H9 (cell line): ENCODE results near the gene BOD1L1. TPM values are rescaled to one million over a fixed set of nuclear protein-coding genes. Genes with fewer than 3 reads are reported as not detected.
A peak's percentile ranks its signal among the peaks of the same experiment; 100 is the strongest.

Source experiments
- DNase-seq: peaks from one replicate; pipeline ENCODE4 v3.0.0-alpha.2; 2017
- H2AFZ ChIP-seq: one replicate; pipeline ENCODE4 v1.6.1; 2013; ENCODE audit warnings: mild to moderate bottlenecking, low read length, control low read depth, moderate library complexity
- H2AK5ac ChIP-seq: 2 replicates; pipeline ENCODE4 v1.6.1; 2013; ENCODE audit warnings: low read length, control low read depth, mixed read lengths; ENCODE audit not compliant: insufficient read length
- H2BK120ac ChIP-seq: one replicate; pipeline ENCODE4 v1.6.1; 2013; ENCODE audit warnings: low read depth, mild to moderate bottlenecking, low read length, control low read depth, inconsistent platforms; ENCODE audit not compliant: poor library complexity, severe bottlenecking
- H2BK12ac ChIP-seq: 2 replicates; pipeline ENCODE4 v1.6.1; 2013; ENCODE audit warnings: low read length, control low read depth, mixed read lengths, low read depth; ENCODE audit not compliant: insufficient read length
- H2BK15ac ChIP-seq: 2 replicates; pipeline ENCODE4 v1.6.1; 2013; ENCODE audit warnings: low read depth, low read length, control low read depth
- H2BK20ac ChIP-seq: one replicate; pipeline ENCODE4 v1.6.1; 2013; ENCODE audit warnings: low read depth, mild to moderate bottlenecking, low read length, control low read depth, inconsistent platforms; ENCODE audit not compliant: poor library complexity, severe bottlenecking
- H2BK5ac ChIP-seq: 2 replicates; pipeline ENCODE4 v1.6.1; 2013; ENCODE audit warnings: low read length, control low read depth, mixed read lengths; ENCODE audit not compliant: insufficient read length
- H3K14ac ChIP-seq: 2 replicates; pipeline ENCODE4 v1.6.1; 2013; ENCODE audit warnings: low read length, control low read depth; ENCODE audit not compliant: insufficient read depth
- H3K18ac ChIP-seq: 2 replicates; pipeline ENCODE4 v1.6.1; 2013; ENCODE audit warnings: low read depth, mild to moderate bottlenecking, mixed read lengths, low read length, control low read depth; ENCODE audit not compliant: insufficient read length
- H3K23ac ChIP-seq: 2 replicates; pipeline ENCODE4 v1.6.1; 2013; ENCODE audit warnings: low read length, control low read depth, mixed read lengths, low read depth; ENCODE audit not compliant: insufficient read length
- H3K23me2 ChIP-seq: 2 replicates; pipeline ENCODE4 v1.6.1; 2013; ENCODE audit warnings: low read depth, mild to moderate bottlenecking, mixed read lengths, low read length, control low read depth; ENCODE audit not compliant: insufficient read length, poor library complexity, severe bottlenecking
- H3K27ac ChIP-seq: 2 replicates; pipeline ENCODE4 v1.5.1; 2013; ENCODE audit warnings: low read length, control low read depth, mixed read lengths, low read depth; ENCODE audit not compliant: insufficient read length
- H3K27me3 ChIP-seq: 2 replicates; pipeline ENCODE4 v1.6.1; 2013; ENCODE audit warnings: low read length, control low read depth, inconsistent platforms; ENCODE audit not compliant: insufficient read depth
- H3K4ac ChIP-seq: 2 replicates; pipeline ENCODE4 v1.6.1; 2013; ENCODE audit warnings: low read depth, mild to moderate bottlenecking, control low read depth, inconsistent platforms, low read length, moderate library complexity
- H3K4me1 ChIP-seq: 2 replicates; pipeline ENCODE4 v1.6.1; 2013; ENCODE audit warnings: low read length, control low read depth, inconsistent platforms; ENCODE audit not compliant: insufficient read depth
- H3K4me2 ChIP-seq: 2 replicates; pipeline ENCODE4 v1.6.1; 2013; ENCODE audit warnings: low read length, control low read depth, mixed read lengths; ENCODE audit not compliant: insufficient read length, insufficient read depth
- H3K56ac ChIP-seq: 2 replicates; pipeline ENCODE4 v1.6.1; 2013; ENCODE audit warnings: low read depth, mild to moderate bottlenecking, mixed read lengths, low read length, control low read depth; ENCODE audit not compliant: insufficient read length
- H3K79me1 ChIP-seq: 2 replicates; pipeline ENCODE4 v1.6.1; 2013; ENCODE audit warnings: low read depth, mild to moderate bottlenecking, moderate library complexity, low read length, control low read depth, inconsistent platforms; ENCODE audit not compliant: insufficient read depth, poor library complexity, severe bottlenecking
- H3K79me2 ChIP-seq: 2 replicates; pipeline ENCODE4 v1.6.1; 2013; ENCODE audit warnings: low read length, control low read depth, inconsistent platforms; ENCODE audit not compliant: insufficient read depth
- H3K9ac ChIP-seq: 2 replicates; pipeline ENCODE4 v1.6.1; 2013; ENCODE audit warnings: low read length, control low read depth, mixed read lengths; ENCODE audit not compliant: insufficient read length; ENCODE audit errors: extremely low read depth
- H3K9me3 ChIP-seq: one replicate; pipeline ENCODE4 v1.6.1; 2013; ENCODE audit warnings: low read depth, low read length, inconsistent platforms; ENCODE audit not compliant: control insufficient read depth
- H3T11ph ChIP-seq: one replicate; pipeline ENCODE4 v1.6.1; 2013; ENCODE audit warnings: mild to moderate bottlenecking, low read length, control low read depth, inconsistent platforms
- H4K20me1 ChIP-seq: one replicate; pipeline ENCODE4 v1.6.1; 2013; ENCODE audit not compliant: control insufficient read depth, insufficient read length, insufficient read depth
- H4K5ac ChIP-seq: 2 replicates; pipeline ENCODE4 v1.6.1; 2013; ENCODE audit warnings: low read depth, mild to moderate bottlenecking, mixed read lengths, low read length, control low read depth; ENCODE audit not compliant: insufficient read length
- H4K8ac ChIP-seq: replicated peaks from 2 replicates; pipeline ENCODE4 v1.6.1; 2013; ENCODE audit warnings: low read length, control low read depth, mixed read lengths, low read depth; ENCODE audit not compliant: insufficient read length
- H4K91ac ChIP-seq: 2 replicates; pipeline ENCODE4 v1.6.1; 2013; ENCODE audit warnings: low read depth, mild to moderate bottlenecking, moderate library complexity, mixed read lengths, low read length, control low read depth; ENCODE audit not compliant: insufficient read length
- H3K27ac Mint-ChIP-seq, 3 experiments: 2 replicates in 2 of 3; 3 replicates in 1 of 3; pipeline ENCODE4 v1.8.0; 2020 to 2021; ENCODE audit warnings: mixed read lengths in 3 of 3, mild to moderate bottlenecking in 1 of 3, moderate library complexity in 1 of 3
- H3K27me3 Mint-ChIP-seq: 2 replicates; pipeline ENCODE4 v1.8.0; 2021; ENCODE audit warnings: low read depth, mild to moderate bottlenecking, moderate library complexity, mixed read lengths
- H3K36me3 Mint-ChIP-seq, 3 experiments: 2 replicates in 2 of 3; 3 replicates in 1 of 3; pipeline ENCODE4 v1.8.0; 2020 to 2021; ENCODE audit warnings: low read depth in 3 of 3, mixed read lengths in 3 of 3; ENCODE audit not compliant: insufficient read depth in 1 of 3
- H3K4me1 Mint-ChIP-seq, 2 experiments: 2 replicates each; pipeline ENCODE4 v1.8.0; 2020; ENCODE audit warnings: mixed read lengths in 2 of 2
- H3K4me3 Mint-ChIP-seq, 2 experiments: 2 replicates in 1 of 2; 3 replicates in 1 of 2; pipeline ENCODE4 v1.8.0; 2020 to 2021; ENCODE audit warnings: mild to moderate bottlenecking in 2 of 2, mixed read lengths in 2 of 2, moderate library complexity in 1 of 2
- H3K9me3 Mint-ChIP-seq, 2 experiments: 2 replicates in 1 of 2; 3 replicates in 1 of 2; pipeline ENCODE4 v1.8.0; 2020; ENCODE audit warnings: mild to moderate bottlenecking in 2 of 2, mixed read lengths in 2 of 2, moderate library complexity in 1 of 2
- CTCF ChIP-seq: fragments of 200-600 bp; sonication (generic); conservative IDR thresholded peaks from 3 replicates; pipeline ENCODE4 v1.8.0; 2021; ENCODE audit warnings: antibody characterized with exemption, mild to moderate bottlenecking
- WGBS: extraction: QIAGEN DNeasy Blood & Tissue Kit; methylation state at CpG from one replicate; pipeline ENCODE4 v1.1.7; 2013; ENCODE audit warnings: missing lambda C conversion rate, low lambda C conversion rate, mixed read lengths; ENCODE audit not compliant: insufficient read length; ENCODE audit errors: extremely low coverage; 5-methylcytosine and 5-hydroxymethylcytosine counted together
- total RNA-seq: library from RNA; stranded (reverse); gene quantifications from 2 replicates; pipeline ENCODE4 v1.2.1, GENCODE V29; 2021

BOD1L1 gene
- total RNA-seq, 1 experiment from 2014 or later: 37.8 TPM

- peaks cover 100% of the 10 kb centered on the region for H3K27me3 Mint-ChIP-seq
- no peak overlapping the region for H3K4ac ChIP-seq
- no peak overlapping the region for H3K23ac ChIP-seq
- no peak overlapping the region for H3K14ac ChIP-seq
- TF ChIP-seq CTCF: no peak
- H3K9ac ChIP-seq: no peak overlapping the region
- no peaks in the 10 kb centered on the region for H3K36me3 Mint-ChIP-seq
- H3K4me3 Mint-ChIP-seq: peak overlapping the region in 1 of 2 experiments; percentile 50; a peak in 2 of 5 replicates
- no peaks in the 10 kb centered on the region for H3K79me2 ChIP-seq
- H2BK120ac ChIP-seq: no peak overlapping the region
- peaks cover 5% of the 10 kb centered on the region for H3K23me2 ChIP-seq
- no peak for DNase-seq
- no peak overlapping the region for H2BK20ac ChIP-seq
- no peak overlapping the region for H2AK5ac ChIP-seq
- H3K79me1 ChIP-seq: no peaks in the 10 kb centered on the region
- H3K18ac ChIP-seq: no peak overlapping the region
- no peak overlapping the region for H3K56ac ChIP-seq
- H2BK12ac ChIP-seq: no peak overlapping the region
- H3K9me3 ChIP-seq: no peaks in the 10 kb centered on the region
- no peak overlapping the region for H2BK5ac ChIP-seq
- no peak overlapping the region for H4K91ac ChIP-seq
- H3T11ph ChIP-seq: no peak overlapping the region
- H4K8ac ChIP-seq: no peak overlapping the region
- H2BK15ac ChIP-seq: no peak overlapping the region
- H3K4me1 ChIP-seq: peaks cover 4% of the 10 kb centered on the region
- WGBS: no CpG with 5 or more reads among the region's 16 CpGs
- peaks cover 38 to 54% of the 10 kb centered on the region in 2 experiments for H3K4me1 Mint-ChIP-seq
- H4K5ac ChIP-seq: no peak overlapping the region
- H3K27me3 ChIP-seq: peaks cover 100% of the 10 kb centered on the region
- peaks cover 3 to 8% of the 10 kb centered on the region in 2 experiments for H3K9me3 Mint-ChIP-seq
- no peak overlapping the region for H2AFZ ChIP-seq
- peaks cover 3% of the 10 kb centered on the region for H4K20me1 ChIP-seq
- H3K4me2 ChIP-seq: no peak overlapping the region
- H3K27ac Mint-ChIP-seq: no peak overlapping the region
- no peak overlapping the region for H3K27ac ChIP-seq
Observed at GRCh38 chr4:13538427-13538973, 89.0 kb downstream of the BOD1L1 start.
